Measurements from ENCODE around the gene MT1A.

DNA sequence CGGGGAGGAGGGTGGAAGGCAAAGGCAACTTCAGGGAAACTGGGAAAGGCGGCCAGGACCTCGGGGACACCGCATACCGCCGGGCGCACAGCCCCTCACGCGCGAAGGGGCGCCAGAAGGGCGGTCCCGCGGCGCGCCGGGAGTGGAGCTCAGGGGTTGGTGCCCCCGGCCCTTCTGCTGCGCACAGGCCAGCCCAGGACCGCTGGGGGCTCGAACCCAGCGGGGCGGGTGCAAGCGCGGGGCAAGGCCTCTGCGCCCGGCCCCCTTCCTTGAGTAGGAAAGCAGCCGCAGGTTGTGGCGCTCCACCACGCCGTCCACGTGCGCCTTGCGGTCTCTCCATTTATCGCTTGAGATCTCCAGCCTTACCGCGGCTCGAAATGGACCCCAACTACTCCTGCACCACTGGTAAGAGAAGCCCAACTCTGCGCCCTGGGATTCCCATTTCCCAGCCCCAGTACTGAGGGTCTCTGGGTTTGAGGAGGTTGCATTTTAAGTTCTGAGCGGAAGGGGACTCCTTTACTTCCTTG is 3.0 kb upstream of the MT1A start:
- no peak for TF ChIP-seq POLR2A (IDR thresholded peaks at IDR 0.05)
- TF ChIP-seq CTCF (IDR thresholded peaks at IDR 0.05) = no peak
- no peak for TF ChIP-seq EP300 (IDR thresholded peaks at IDR 0.05)

Measured in tibial nerve (tissue), 4 donors.